Jurkat, Clone E6-1 (cell line): ENCODE measurements around the gene OSM.
A peak's percentile ranks its signal among the peaks of the same experiment; 100 is the strongest.

ENCODE experiments used
- DNase-seq: peaks from one replicate; pipeline ENCODE4 v3.0.0-alpha.2; 2011; ENCODE audit warnings: low read depth, low spot score
- H3K4me3 ChIP-seq: 2 replicates; pipeline ENCODE4 v1.5.1; 2011; ENCODE audit warnings: mild to moderate bottlenecking, low read length, control low read depth, moderate library complexity

Gene OSM

DNA sequence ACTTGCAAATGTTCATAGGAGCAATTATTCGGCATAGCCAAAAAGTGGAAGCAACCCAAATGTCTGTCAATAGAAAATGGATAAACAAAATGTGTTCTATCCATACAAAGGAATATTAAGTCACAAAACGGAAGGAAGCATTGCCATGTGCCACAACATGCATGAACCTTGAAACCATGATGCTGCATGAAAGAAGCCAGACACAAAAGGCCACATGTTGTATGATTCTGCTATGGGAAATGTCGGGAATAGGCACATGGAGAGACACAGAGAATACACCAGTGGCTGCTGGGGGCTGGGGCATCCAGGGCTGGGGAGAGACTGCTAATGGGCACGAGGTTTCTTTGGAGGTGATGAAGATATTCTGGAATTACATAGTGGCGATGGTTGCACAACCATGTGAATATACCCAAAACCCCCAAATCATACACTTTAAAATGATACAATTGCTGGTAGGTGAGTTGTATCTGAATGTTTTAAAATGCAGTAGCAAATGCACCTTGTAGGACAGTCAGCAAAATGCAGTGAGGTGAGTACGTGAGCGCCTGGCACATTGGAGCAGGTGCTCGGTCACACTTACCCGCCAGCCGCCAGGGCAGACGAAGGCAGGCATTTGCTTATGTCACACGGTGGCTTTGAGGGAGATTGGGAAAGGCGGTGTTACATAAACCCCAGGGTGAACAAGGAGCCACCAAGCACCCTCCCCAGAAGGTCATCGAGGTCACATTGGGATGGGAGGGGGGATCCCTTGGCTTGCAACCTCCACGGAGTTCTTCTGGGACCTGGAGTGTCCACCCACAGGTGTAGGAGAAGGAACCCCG is 6.3 kb upstream of the OSM start:
- no peak for DNase-seq

DNA sequence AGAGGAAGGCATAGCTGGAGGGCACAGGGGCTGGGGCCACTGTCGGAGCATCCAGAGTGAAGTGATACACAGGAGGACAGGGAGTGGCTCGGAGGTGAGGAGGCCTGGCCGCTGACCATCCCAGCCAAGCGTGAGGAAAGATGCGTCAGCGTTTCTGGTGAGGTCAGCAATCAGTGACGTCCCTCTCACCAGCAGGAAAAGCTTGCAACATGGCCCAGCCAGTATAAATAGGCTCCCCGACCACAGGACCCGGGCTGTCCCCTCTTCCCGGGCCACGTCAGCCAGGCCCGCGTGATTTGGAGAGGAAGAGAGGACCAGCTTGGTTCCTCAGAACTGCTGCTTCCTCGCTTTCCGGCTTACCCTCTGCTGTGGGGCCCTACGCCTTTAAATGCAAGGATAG is 4.2 kb upstream of the OSM start:
- no peak overlapping the region for H3K4me3 ChIP-seq
- DNase-seq, result no peak

More for the DNA sequence above, 6.3 kb upstream of the OSM start:
- H3K4me3 ChIP-seq, result no peak overlapping the region

DNA sequence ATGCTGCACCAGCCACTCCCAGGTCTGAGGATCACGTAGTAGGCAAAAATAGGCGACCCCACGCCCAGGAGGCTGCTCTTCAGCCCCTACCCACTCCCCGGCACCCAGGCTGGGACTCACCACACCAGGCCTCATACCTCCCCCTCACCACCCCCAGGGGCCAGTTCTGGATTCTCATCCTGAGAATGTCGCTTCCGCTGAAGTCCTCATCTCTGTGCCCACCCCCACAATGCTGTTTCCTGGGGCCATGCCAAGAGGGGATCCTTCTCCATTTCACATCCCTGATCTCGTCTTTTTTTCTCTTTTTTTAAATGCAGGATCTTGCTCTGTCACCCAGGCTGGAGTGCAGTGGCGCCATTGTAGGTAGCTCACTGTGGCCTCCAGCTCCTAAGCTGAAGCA is 1.7 kb upstream of the OSM start:
- DNase-seq, result no peak

DNA sequence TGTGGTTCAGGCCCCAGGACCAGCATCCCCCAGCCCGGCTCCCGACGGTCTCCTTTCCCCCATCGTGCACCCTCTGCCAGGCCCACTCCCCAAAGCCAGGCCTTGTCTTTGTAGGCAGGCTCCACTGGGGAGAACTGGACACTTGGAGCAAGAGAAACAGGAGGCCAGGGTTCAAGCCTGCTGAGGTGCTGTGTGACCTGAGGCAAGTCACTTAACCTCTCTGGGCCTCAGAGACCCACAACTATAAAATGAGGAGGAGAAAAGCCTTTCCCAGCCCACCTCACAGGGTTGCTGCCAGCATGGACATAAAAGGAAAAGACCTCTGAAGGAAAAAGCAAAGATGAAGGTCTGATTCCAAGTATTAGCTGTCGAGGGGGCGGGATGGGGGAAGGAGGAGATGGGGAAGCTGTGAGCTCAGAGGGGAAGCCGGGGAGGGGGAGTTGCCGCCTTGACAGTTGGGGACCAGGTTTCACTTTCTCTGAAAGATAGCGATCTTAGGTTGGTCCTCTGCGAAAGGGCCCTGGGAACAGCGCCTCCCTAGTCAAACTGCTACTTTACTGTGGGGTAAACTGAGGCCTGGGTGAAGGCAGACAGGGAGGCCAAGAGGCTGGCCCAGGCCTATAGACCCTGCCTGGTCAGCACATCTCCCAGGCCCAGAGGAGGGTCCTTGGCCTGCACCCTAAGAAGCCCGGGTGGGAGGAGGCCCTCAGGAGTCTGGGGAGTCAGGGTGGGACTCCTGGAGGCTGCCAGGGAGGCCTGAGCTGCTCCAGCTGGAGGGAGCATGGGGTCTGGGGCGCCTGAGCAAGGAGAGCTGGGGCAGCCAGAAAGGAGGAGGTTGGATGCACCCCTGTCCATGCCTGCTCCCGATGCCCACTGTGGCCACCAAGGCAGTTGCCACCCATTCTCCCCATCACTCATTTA is 991 bp upstream of the OSM start:
- DNase-seq, result peak; percentile 57
- H3K4me3 ChIP-seq, result peak overlapping the region; percentile 95

More for the DNA sequence above, 1.7 kb upstream of the OSM start:
- H3K4me3 ChIP-seq, result no peak overlapping the region

DNA sequence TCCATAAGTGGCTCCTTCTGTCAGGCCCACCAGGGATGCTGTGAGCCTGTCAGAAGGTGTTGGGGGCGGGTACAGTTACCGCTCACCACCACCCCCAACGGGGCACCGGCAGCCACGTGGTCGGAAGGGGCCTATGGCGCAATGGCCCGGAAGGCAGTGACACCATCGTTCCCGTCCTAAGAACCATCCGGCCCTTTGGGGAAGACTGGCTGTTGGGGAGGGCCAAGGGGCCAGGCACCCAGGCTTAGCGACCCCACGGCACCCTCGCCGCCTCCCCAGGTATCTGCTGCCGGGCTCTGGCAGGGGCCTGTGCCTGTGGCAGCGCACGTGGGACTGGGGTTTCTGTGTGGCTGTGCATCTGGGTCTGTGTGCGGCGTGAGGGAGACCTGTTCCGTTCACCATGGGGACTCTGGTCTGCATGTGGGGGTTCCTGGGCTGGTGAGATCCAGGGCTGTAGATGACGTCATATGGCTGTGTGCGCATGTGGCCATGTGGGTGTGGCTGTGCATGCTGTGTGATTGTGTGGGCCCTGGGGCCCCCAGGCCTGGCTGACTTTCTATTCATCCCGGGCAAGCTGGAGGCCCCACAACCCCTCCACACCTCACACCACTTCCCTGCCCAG is 717 bp downstream of the OSM start:
- DNase-seq, result peak; percentile 88
- peak overlapping the region; percentile 95 for H3K4me3 ChIP-seq

DNA sequence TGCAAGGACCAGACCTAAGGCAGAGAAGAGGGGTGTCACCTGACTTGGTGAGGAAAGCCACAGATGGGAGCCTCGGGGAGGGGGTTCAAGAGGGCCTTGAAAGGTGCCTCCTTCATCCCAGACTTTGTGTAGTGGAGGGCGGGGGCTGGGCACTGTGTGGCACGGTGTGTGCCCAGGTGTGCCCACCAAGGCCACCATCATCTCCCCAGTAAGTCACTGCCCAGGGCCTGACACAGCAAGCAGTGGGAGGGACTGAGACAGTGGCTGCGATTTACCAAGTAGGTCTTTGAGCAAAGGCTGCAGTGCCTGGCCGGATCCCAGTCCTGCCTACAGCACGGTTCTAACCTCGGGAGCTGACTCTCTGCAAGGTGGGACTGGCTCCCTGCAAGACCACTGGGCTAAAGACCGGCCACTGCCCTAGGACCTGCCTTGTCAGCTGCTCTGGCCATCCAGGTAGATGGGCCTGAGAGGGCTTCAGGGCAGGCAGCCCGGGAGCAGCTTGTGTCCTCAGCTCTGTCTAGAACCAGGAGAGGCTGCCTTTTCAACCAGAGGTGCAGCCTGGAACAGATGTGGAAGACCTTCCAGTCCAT is 1.4 kb downstream of the OSM start:
- no peak for DNase-seq
- peak overlapping the region; percentile 95 for H3K4me3 ChIP-seq

DNA sequence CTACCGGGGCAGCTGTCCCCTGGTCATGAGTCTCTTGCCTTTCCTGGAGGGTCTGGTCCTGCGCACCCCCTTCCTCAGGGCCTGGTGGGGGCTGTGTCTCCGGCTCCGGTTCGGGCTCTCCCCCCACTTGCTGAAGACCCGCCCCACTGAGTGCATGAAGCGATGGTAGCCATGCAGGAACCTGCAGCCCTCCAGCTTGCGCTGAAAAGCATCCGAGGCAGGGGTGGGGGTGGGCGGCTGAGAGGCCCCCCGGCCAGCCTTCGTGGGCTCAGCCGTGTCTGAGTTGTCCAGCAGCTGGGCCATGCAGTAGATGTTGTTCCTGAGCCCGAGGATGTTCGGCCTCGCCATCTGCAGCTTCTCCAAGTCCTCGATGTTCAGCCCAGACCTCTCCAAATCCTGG is 2.8 kb downstream of the OSM start:
- no peak overlapping the region for H3K4me3 ChIP-seq

DNA sequence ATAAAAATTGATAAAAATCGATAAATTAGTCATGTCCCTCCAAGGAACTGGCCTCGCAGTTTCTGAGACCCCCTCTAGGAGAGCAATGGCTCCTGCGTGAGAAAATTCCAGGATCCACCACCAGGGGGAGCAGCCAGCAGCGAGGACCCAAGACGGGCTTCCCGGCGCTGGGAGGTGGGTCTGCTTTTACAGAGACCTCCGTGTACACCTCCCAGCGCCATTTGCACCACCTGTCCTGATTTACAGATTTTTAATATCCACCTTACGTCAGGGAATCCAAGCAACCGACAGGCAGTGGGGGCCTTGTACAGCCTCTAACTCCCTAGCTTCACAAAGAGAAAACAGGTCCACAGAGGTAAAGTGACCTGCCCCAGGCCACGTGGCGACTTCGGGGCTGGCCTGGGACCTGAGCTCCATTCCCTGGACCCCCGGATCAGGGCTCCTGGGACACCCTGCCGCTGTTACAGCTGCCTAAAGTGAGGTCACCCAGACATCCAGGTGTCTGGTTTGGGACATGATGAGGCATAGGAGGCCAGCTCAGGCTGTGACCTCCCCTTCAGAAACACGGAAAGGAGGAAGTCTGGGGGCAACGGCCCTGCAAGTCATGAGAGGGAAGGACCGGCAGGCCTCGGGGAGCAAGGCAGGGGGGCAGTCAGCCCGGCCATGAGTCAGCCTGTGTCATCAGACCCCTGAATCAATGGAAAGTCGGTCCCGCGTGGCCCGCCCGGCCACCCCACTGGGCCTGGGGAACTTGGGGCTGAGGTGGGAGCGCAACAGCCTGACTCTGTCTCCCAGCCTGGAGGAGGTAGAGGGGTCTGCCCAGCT is 3.5 kb downstream of the OSM start:
- peak; percentile 69 for DNase-seq
- no peak overlapping the region for H3K4me3 ChIP-seq

More for the DNA sequence above, 2.8 kb downstream of the OSM start:
- no peak for DNase-seq

DNA sequence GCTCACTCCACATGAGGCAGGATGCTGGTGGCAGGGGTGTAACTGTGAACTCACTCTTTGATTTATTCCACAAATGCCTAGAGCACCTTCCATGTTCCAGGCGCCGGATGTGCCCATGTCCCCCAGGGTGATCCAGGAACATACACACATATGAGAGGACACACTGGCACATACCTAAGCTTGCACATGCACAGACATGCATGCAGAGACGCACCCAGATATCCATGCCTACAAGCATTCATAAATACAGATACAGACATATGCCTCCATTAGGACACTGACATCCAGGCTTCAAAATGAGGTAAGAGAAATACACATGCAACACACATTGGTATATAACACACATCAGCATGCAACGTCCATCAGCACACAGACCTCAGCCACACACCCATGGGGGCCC is 4.5 kb downstream of the OSM start:
- no peak for DNase-seq
- no peak overlapping the region for H3K4me3 ChIP-seq

DNA sequence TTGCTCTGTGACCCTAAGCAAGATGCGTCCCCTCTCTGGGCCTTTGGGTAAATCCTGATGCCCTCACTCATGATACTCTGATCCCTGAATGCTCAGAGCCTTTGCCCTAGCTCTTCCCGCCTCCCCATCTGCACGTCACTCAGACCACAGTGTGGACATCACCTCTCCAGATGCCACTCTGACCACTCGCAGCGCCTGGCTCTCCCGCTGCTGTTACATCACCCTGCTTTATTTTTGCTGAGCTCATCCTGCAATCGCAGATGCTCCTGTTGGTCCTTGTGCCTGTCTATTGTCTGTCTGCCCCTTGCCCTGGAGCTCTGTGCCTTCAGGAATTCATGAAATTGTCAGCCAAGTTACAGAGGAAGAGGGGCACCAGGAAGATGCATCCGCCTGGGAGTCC is 5.5 kb downstream of the OSM start:
- H3K4me3 ChIP-seq, result no peak overlapping the region
- no peak for DNase-seq

DNA sequence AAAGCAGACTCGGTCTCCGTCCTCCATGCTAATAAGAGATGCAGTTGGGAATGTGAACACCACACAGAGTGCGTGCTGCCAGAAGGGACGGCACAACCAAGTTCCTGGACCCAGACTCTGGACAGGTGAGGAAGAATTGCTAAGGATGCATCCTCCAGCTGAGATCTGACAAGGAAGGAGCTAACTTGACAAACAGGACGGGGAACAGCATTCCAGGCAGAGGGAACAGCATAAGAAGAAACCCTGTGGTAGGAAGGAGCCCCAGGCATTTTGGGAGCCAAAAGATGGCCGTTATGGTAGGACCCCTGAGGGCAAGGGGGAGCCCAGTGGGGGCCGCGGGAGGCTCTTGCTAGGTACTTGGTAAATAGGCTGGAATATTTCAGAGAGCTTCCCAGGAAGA is 6.0 kb downstream of the OSM start:
- no peak for DNase-seq
- H3K4me3 ChIP-seq, result no peak overlapping the region

DNA sequence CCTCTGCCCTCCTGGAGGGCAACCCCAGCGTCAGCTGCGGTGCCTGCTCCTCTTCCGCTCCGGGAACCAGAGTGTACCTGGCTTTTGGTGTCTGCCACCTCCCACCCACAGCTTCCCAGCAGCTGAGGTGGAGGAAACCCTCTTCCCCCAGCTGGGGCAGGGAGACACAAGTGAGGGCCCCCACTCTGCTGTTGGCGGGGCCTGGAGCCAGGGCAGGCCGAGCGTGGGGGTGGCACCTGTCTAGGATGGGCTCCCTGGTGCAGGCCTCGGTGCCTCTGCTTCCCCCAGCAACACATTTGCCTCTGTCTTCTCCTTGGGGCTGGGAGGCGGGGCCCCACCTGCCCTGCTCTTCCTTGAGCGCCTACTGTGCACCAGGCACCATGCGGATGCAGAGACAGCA is 6.4 kb downstream of the OSM start:
- no peak overlapping the region for H3K4me3 ChIP-seq
- DNase-seq, result no peak

DNA sequence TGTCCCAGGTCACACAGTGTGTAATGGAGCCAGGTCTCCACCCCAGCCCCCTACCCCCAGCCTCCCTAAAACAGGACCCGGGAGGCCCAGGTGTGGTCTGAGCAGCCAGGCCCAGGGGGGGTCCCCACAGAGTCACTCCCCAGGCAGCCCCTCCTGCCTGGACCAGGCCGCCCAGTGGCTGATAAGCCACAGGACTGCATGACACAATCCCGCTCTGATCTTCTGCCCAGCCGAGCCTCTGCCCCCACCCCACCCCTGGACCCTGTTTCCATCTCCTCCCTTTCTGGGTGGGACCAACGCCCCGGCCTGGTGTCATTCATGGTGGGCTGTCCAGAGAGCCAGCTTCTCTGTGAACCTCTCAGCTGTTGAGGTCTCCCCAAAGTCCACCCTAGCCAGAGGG is 12.3 kb downstream of the OSM start:
- no peak for DNase-seq
- H3K4me3 ChIP-seq, result no peak overlapping the region

DNA sequence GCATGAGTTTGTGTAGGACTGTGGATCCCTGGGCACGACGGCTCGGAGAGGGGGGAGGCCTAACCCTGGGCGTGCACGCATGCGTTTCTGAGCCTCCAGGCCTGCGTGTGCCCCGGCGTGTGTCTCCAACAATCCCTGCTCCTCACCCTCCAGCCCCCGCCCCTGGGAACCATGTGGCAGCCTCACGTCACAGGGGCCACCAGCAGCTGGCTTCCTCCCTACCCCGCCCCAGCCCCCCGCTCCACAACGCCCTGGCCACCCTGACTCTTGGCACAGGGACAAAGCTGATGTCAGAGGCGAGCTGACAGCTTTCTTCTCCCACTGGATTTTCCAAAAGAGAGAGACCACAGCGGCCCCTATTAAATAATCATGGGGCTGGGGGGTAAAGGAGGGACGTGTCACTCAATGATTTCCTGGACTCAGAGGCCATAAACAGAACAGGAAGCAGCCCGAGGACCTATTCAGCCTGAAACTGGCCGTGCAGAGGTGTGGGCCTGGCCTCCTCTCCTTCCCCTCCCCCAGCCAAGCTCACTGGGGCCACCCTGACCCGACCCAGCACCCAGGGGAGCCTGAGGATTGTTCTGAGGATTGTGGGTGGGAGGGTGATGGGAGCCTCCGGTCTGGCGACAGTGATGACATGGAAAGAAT is 13.3 kb downstream of the OSM start:
- no peak overlapping the region for H3K4me3 ChIP-seq
- no peak for DNase-seq

DNA sequence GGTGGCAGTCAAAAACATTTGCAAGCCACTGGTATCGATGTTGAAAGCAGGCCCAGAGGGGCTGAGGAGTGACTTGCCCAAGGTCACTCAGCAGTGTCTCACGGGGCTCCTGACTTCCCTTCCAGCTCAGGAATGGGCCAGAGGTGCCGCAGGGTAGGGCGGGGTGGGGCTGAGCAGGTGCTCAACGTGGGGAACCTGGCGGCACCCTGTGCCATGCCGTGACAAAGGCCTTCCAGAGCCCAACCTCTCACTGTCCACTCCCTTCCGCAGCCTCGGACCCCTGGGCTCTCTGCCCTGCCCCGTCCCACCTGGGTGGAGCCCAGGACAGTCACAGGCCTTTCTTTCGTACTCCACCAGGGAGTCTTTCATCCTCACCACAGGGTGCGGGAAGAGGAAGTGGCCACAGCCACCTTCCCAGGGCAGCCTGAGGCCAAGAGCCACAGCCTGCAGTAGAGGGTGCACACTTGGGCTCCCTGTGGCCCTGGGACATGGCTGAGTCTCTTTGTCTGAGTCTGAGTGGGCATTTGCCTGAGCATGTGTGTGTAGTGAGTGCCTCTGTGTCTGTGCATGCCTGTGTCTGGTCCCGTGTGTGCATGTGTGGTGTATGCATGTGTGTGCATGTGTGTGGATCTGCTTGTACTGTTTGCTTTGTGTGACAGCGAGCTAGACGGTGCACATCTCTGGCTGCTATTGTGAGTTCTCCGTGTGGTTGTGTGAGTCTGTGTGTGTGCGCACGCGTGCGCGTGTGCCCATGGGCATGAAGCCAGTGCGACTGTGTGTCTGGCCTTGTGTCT is 14.0 kb downstream of the OSM start:
- H3K4me3 ChIP-seq, result no peak overlapping the region
- DNase-seq, result no peak

DNA sequence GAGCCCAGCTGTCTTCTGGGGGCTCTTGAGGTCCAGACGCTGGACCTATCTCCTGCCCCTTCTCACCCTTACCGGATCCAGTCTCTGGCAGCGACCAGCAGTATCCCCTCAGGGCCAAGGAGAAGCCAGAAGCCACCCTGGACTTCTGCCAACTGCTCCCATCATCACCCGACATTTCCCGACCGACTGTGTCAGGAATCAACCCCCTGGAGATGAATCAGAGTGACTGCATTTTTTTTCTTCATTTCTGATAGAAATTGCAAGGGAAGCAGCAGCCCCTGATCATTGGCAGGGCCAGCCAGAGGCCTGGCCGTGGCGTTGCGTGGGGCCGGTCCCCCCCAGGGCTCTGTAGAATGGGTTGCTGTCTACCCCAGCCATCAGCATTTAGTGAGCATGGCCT is 14.9 kb downstream of the OSM start:
- no peak for DNase-seq

DNA sequence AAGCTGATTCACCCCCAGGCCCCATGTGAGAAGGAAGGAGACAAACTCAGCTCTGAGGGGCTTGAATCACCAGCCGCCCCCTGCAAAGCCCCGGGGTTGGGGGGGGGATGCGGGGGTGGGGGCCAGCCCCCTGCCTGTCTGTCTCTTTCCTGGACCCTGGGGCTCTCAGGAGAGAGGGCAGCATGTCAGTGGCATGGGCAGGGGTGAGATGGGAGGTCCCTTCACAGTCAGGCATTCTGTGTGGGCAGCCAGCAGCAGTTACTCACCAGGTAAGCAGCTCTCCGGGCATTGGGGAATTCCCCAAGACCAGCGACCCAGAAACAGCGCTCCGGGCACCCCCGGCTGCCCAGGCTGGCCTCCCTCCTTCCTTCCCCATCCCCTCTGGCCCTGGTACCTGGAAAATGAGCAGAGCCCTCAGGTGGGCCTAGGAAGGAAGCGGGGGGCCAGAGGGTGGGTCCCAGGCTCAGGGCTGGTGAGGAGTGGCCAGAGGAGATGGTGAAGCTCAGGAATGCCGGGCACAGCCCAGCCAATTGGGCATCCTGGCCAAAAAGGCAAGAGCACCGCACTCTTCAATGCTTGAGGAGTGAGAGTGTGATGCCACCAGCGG is 15.9 kb downstream of the OSM start:
- no peak overlapping the region for H3K4me3 ChIP-seq
- DNase-seq, result no peak

More for the DNA sequence above, 14.9 kb downstream of the OSM start:
- H3K4me3 ChIP-seq, result no peak overlapping the region
